WTC11 (cell line): ENCODE data around the gene TMEM143. TPM values are rescaled to one million over a fixed set of nuclear protein-coding genes. Genes with fewer than 3 reads are reported as not detected.

Experiments
- ATAC-seq: fragments of 200-7000 bp; cut with Tn5 transposase; 2 replicates; pipeline ENCODE4 v1.10.0; 2021; ENCODE audit warnings: mild to moderate bottlenecking, moderate library complexity
- CTCF ChIA-PET: fragments of 300-600 bp; sonication (Branson Sonifier 250); formaldehyde crosslinking; loops from one replicate; lab custom pipeline; 2021; ENCODE audit warnings: antibody characterized with exemption; lab: Charles Lee
- POLR2A ChIA-PET: fragments of 350-600 bp; sonication (Branson Sonifier 250); formaldehyde crosslinking; loops from one replicate; lab custom pipeline; 2021; ENCODE audit warnings: antibody characterized with exemption; lab: Charles Lee
- DNase-seq: peaks from one replicate; pipeline ENCODE4 v3.0.0; 2021; ENCODE audit warnings: low spot score
- H3K27ac Mint-ChIP-seq: 2 replicates; pipeline ENCODE4 v1.8.0; 2021; ENCODE audit warnings: mixed read lengths
- H3K27me3 Mint-ChIP-seq: 2 replicates; pipeline ENCODE4 v1.8.0; 2021; ENCODE audit warnings: low read depth, mild to moderate bottlenecking, moderate library complexity, mixed read lengths
- H3K36me3 Mint-ChIP-seq: 2 replicates; pipeline ENCODE4 v1.8.0; 2021; ENCODE audit warnings: mixed read lengths
- H3K4me1 Mint-ChIP-seq: 2 replicates; pipeline ENCODE4 v1.8.0; 2022; ENCODE audit warnings: mixed read lengths
- H3K4me3 Mint-ChIP-seq: 2 replicates; pipeline ENCODE4 v1.8.0; 2021; ENCODE audit warnings: mild to moderate bottlenecking, moderate library complexity, mixed read lengths
- H3K9me3 Mint-ChIP-seq: 2 replicates; pipeline ENCODE4 v1.8.0; 2021; ENCODE audit warnings: mixed read lengths
- ATF1 ChIP-seq: sonication (generic); formaldehyde crosslinking; IDR thresholded peaks from 2 replicates; pipeline ENCODE4 v1.8.1; 2023; ENCODE audit warnings: mild to moderate bottlenecking, moderate library complexity, missing genetic modification reagents
- ELF4 ChIP-seq: sonication (generic); formaldehyde crosslinking; IDR thresholded peaks from 2 replicates; pipeline ENCODE4 v1.8.1; 2022; ENCODE audit warnings: low read depth, mild to moderate bottlenecking, moderate library complexity, missing genetic modification reagents
- FOXJ3 ChIP-seq: sonication (generic); formaldehyde crosslinking; IDR thresholded peaks from 2 replicates; pipeline ENCODE4 v1.9.0; 2021; ENCODE audit warnings: missing genetic modification reagents, mild to moderate bottlenecking, borderline replicate concordance
- FOXP4 ChIP-seq: sonication (generic); formaldehyde crosslinking; IDR thresholded peaks from 2 replicates; pipeline ENCODE4 v1.8.0; 2022; ENCODE audit warnings: mild to moderate bottlenecking, missing genetic modification reagents
- MLX ChIP-seq: sonication (generic); formaldehyde crosslinking; IDR thresholded peaks from 2 replicates; pipeline ENCODE4 v1.8.1; 2023; ENCODE audit warnings: mild to moderate bottlenecking, missing genetic modification reagents, moderate library complexity
- NFE2L1 ChIP-seq: sonication (generic); formaldehyde crosslinking; IDR thresholded peaks from 2 replicates; pipeline ENCODE4 v1.8.1; 2023; ENCODE audit warnings: missing genetic modification reagents
- NFYB ChIP-seq: sonication (generic); formaldehyde crosslinking; conservative IDR thresholded peaks from 2 replicates; pipeline ENCODE4 v1.8.0; 2022; ENCODE audit warnings: low read depth, missing genetic modification reagents
- SOX15 ChIP-seq: fragments of 250-450 bp; sonication (Bioruptor Pico); IDR thresholded peaks from 2 replicates; pipeline ENCODE4 v1.9.0; 2021; ENCODE audit warnings: mild to moderate bottlenecking
- ZBTB43 ChIP-seq: sonication (generic); formaldehyde crosslinking; IDR thresholded peaks from 2 replicates; pipeline ENCODE4 v1.8.1; 2023; ENCODE audit warnings: mild to moderate bottlenecking, missing genetic modification reagents
- ZNF138 ChIP-seq: sonication (generic); formaldehyde crosslinking; conservative IDR thresholded peaks from 2 replicates; pipeline ENCODE4 v1.8.1; 2022; ENCODE audit warnings: mild to moderate bottlenecking, moderate library complexity, missing genetic modification reagents
- ZNF263 ChIP-seq: sonication (generic); formaldehyde crosslinking; IDR thresholded peaks from 2 replicates; pipeline ENCODE4 v1.8.1; 2022; ENCODE audit warnings: low read depth, mild to moderate bottlenecking, moderate library complexity, missing genetic modification reagents
- ZNF423 ChIP-seq: fragments of 250-450 bp; sonication (Bioruptor Pico); IDR thresholded peaks from 2 replicates; pipeline ENCODE4 v2.1.2; 2022; ENCODE audit warnings: mild to moderate bottlenecking, moderate library complexity
- ZNF425 ChIP-seq: fragments of 250-450 bp; sonication (Bioruptor Pico); conservative IDR thresholded peaks from 2 replicates; pipeline ENCODE4 v1.9.0; 2021; ENCODE audit warnings: mild to moderate bottlenecking
- total RNA-seq: library from RNA; stranded (reverse); gene quantifications from 3 replicates; pipeline ENCODE4 v1.2.3, GENCODE V29; 2021
- TF ChIP-seq, protein P1 (sequence below): sonication (generic); formaldehyde crosslinking; IDR thresholded peaks from 2 replicates; pipeline ENCODE4 v1.8.0; 2023; ENCODE audit warnings: missing genetic modification reagents, mild to moderate bottlenecking, borderline replicate concordance
- TF ChIP-seq, protein P2 (sequence below): sonication (generic); formaldehyde crosslinking; IDR thresholded peaks from 2 replicates; pipeline ENCODE4 v1.8.1; 2023; ENCODE audit warnings: mild to moderate bottlenecking, missing genetic modification reagents, borderline replicate concordance
- TF ChIP-seq, protein P3 (sequence below): fragments of 250-450 bp; sonication (Bioruptor Pico); IDR thresholded peaks from 2 replicates; pipeline ENCODE4 v2.1.2; 2022; ENCODE audit warnings: mild to moderate bottlenecking, moderate library complexity
- TF ChIP-seq, protein P4 (sequence below): fragments of 200-600 bp; IDR thresholded peaks from 2 replicates; pipeline ENCODE4 v1.8.0; 2022; ENCODE audit warnings: antibody characterized with exemption

TMEM143 gene
- total RNA-seq, 1 experiment from 2014 or later, result 20.2 TPM

- TF ChIP-seq, protein P1, sequence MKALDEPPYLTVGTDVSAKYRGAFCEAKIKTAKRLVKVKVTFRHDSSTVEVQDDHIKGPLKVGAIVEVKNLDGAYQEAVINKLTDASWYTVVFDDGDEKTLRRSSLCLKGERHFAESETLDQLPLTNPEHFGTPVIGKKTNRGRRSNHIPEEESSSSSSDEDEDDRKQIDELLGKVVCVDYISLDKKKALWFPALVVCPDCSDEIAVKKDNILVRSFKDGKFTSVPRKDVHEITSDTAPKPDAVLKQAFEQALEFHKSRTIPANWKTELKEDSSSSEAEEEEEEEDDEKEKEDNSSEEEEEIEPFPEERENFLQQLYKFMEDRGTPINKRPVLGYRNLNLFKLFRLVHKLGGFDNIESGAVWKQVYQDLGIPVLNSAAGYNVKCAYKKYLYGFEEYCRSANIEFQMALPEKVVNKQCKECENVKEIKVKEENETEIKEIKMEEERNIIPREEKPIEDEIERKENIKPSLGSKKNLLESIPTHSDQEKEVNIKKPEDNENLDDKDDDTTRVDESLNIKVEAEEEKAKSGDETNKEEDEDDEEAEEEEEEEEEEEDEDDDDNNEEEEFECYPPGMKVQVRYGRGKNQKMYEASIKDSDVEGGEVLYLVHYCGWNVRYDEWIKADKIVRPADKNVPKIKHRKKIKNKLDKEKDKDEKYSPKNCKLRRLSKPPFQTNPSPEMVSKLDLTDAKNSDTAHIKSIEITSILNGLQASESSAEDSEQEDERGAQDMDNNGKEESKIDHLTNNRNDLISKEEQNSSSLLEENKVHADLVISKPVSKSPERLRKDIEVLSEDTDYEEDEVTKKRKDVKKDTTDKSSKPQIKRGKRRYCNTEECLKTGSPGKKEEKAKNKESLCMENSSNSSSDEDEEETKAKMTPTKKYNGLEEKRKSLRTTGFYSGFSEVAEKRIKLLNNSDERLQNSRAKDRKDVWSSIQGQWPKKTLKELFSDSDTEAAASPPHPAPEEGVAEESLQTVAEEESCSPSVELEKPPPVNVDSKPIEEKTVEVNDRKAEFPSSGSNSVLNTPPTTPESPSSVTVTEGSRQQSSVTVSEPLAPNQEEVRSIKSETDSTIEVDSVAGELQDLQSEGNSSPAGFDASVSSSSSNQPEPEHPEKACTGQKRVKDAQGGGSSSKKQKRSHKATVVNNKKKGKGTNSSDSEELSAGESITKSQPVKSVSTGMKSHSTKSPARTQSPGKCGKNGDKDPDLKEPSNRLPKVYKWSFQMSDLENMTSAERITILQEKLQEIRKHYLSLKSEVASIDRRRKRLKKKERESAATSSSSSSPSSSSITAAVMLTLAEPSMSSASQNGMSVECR (CRISPR knock-in tag), result no peak
- TF ChIP-seq ZNF263 (CRISPR knock-in tag) (no peak), FOXJ3 (CRISPR knock-in tag) (no peak), ZNF138 (CRISPR knock-in tag) (no peak), SOX15 (CRISPR knock-in tag) (no peak)
- TF ChIP-seq, protein P2, sequence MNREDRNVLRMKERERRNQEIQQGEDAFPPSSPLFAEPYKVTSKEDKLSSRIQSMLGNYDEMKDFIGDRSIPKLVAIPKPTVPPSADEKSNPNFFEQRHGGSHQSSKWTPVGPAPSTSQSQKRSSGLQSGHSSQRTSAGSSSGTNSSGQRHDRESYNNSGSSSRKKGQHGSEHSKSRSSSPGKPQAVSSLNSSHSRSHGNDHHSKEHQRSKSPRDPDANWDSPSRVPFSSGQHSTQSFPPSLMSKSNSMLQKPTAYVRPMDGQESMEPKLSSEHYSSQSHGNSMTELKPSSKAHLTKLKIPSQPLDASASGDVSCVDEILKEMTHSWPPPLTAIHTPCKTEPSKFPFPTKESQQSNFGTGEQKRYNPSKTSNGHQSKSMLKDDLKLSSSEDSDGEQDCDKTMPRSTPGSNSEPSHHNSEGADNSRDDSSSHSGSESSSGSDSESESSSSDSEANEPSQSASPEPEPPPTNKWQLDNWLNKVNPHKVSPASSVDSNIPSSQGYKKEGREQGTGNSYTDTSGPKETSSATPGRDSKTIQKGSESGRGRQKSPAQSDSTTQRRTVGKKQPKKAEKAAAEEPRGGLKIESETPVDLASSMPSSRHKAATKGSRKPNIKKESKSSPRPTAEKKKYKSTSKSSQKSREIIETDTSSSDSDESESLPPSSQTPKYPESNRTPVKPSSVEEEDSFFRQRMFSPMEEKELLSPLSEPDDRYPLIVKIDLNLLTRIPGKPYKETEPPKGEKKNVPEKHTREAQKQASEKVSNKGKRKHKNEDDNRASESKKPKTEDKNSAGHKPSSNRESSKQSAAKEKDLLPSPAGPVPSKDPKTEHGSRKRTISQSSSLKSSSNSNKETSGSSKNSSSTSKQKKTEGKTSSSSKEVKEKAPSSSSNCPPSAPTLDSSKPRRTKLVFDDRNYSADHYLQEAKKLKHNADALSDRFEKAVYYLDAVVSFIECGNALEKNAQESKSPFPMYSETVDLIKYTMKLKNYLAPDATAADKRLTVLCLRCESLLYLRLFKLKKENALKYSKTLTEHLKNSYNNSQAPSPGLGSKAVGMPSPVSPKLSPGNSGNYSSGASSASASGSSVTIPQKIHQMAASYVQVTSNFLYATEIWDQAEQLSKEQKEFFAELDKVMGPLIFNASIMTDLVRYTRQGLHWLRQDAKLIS, result no peak
- TF ChIP-seq, protein P3, sequence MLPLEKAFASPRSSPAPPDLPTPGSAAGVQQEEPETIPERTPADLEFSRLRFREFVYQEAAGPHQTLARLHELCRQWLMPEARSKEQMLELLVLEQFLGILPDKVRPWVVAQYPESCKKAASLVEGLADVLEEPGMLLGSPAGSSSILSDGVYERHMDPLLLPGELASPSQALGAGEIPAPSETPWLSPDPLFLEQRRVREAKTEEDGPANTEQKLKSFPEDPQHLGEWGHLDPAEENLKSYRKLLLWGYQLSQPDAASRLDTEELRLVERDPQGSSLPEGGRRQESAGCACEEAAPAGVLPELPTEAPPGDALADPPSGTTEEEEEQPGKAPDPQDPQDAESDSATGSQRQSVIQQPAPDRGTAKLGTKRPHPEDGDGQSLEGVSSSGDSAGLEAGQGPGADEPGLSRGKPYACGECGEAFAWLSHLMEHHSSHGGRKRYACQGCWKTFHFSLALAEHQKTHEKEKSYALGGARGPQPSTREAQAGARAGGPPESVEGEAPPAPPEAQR (CRISPR knock-in tag), result no peak
- TF ChIP-seq, all 79 proteins: peak for 0
Observed at GRCh38 chr19:48361912-48362311, 1.8 kb downstream of the TMEM143 start (continued).

GRCh38 chr19:48359123-48359522 is 4.6 kb downstream of the TMEM143 start:
- Mint-ChIP-seq H3K9me3 (no peaks in the 10 kb centered on the region), H3K4me1 (peaks cover 7% of the 10 kb centered on the region), H3K4me3 (no peak overlapping the region), H3K36me3 (peaks cover 12% of the 10 kb centered on the region), H3K27ac (no peak overlapping the region), H3K27me3 (peaks cover 3% of the 10 kb centered on the region; the same call in 1 of the 2 replicates)
- CTCF ChIA-PET, result no interaction called here
- POLR2A ChIA-PET, result no interaction called here
- TF ChIP-seq ZBTB43 (CRISPR knock-in tag) (no peak), ELF4 (CRISPR knock-in tag) (no peak), ZNF425 (CRISPR knock-in tag) (no peak), MLX (CRISPR knock-in tag) (no peak), FOXP4 (CRISPR knock-in tag) (no peak), ATF1 (CRISPR knock-in tag) (no peak), ZNF423 (CRISPR knock-in tag) (no peak), NFE2L1 (no peak), NFYB (CRISPR knock-in tag) (no peak)
- TF ChIP-seq, protein P4, sequence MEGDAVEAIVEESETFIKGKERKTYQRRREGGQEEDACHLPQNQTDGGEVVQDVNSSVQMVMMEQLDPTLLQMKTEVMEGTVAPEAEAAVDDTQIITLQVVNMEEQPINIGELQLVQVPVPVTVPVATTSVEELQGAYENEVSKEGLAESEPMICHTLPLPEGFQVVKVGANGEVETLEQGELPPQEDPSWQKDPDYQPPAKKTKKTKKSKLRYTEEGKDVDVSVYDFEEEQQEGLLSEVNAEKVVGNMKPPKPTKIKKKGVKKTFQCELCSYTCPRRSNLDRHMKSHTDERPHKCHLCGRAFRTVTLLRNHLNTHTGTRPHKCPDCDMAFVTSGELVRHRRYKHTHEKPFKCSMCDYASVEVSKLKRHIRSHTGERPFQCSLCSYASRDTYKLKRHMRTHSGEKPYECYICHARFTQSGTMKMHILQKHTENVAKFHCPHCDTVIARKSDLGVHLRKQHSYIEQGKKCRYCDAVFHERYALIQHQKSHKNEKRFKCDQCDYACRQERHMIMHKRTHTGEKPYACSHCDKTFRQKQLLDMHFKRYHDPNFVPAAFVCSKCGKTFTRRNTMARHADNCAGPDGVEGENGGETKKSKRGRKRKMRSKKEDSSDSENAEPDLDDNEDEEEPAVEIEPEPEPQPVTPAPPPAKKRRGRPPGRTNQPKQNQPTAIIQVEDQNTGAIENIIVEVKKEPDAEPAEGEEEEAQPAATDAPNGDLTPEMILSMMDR, result no peak
- DNase-seq (no peak), ATAC-seq (no peak)
